Endodermal cell (in vitro differentiated cells): ENCODE data around the gene FABP7. TPM values are rescaled to one million over a fixed set of nuclear protein-coding genes. Genes with fewer than 3 reads are reported as not detected.

Experiments used
- DNase-seq: peaks from one replicate; pipeline ENCODE4 v3.0.0-alpha.2; 2017
- H3K27ac ChIP-seq: 2 replicates; pipeline ENCODE4 v1.5.1; 2013; ENCODE audit warnings: mild to moderate bottlenecking, low read depth, low read length, moderate library complexity
- H3K27me3 ChIP-seq: 2 replicates; pipeline ENCODE4 v1.6.1; 2013; ENCODE audit warnings: mild to moderate bottlenecking, low read length, moderate library complexity; ENCODE audit not compliant: insufficient read depth, control insufficient read depth, poor library complexity, severe bottlenecking
- H3K36me3 ChIP-seq: 2 replicates; pipeline ENCODE4 v1.7.0; 2013; ENCODE audit warnings: mild to moderate bottlenecking, low read length, moderate library complexity; ENCODE audit not compliant: control insufficient read depth, insufficient read depth
- H3K4me1 ChIP-seq: one replicate; pipeline ENCODE4 v1.7.0; 2013; ENCODE audit warnings: low read length; ENCODE audit not compliant: control insufficient read depth, insufficient read depth
- H3K4me3 ChIP-seq: 2 replicates; pipeline ENCODE4 v1.5.1; 2013; ENCODE audit warnings: mild to moderate bottlenecking, low read length, moderate library complexity
- H3K9ac ChIP-seq: 2 replicates; pipeline ENCODE4 v1.6.1; 2013; ENCODE audit warnings: mild to moderate bottlenecking, low read length, moderate library complexity; ENCODE audit not compliant: poor library complexity, severe bottlenecking; ENCODE audit errors: extremely low read depth
- H3K9me3 ChIP-seq: 2 replicates; pipeline ENCODE4 v1.6.1; 2013; ENCODE audit warnings: mild to moderate bottlenecking, low read length, moderate library complexity; ENCODE audit not compliant: control insufficient read depth
- H3K27ac Mint-ChIP-seq: 2 replicates; pipeline ENCODE4 v1.8.0; 2020; ENCODE audit warnings: mixed read lengths
- H3K27me3 Mint-ChIP-seq: 2 replicates; pipeline ENCODE4 v1.8.0; 2021; ENCODE audit warnings: mild to moderate bottlenecking, mixed read lengths; ENCODE audit not compliant: insufficient read depth
- H3K36me3 Mint-ChIP-seq: 2 replicates; pipeline ENCODE4 v1.8.0; 2020; ENCODE audit warnings: low read depth, mixed read lengths
- H3K4me1 Mint-ChIP-seq: 2 replicates; pipeline ENCODE4 v1.8.0; 2020; ENCODE audit warnings: mixed read lengths
- H3K4me3 Mint-ChIP-seq: 2 replicates; pipeline ENCODE4 v1.8.0; 2020; ENCODE audit warnings: mild to moderate bottlenecking, moderate library complexity, mixed read lengths
- H3K9me3 Mint-ChIP-seq: 2 replicates; pipeline ENCODE4 v1.8.0; 2020; ENCODE audit warnings: mild to moderate bottlenecking, mixed read lengths
- WGBS, 2 experiments: methylation state at CpG; one replicate each; pipeline versions ENCODE4 v1.1.5 to v1.1.7; 2013; ENCODE audit warnings: missing lambda C conversion rate in 2 of 2, mixed read lengths in 1 of 2; ENCODE audit not compliant: insufficient coverage in 1 of 2, insufficient read length in 1 of 2; 5-methylcytosine and 5-hydroxymethylcytosine counted together
- total RNA-seq, 2 donors: library from RNA; stranded (reverse); fragmentation: NEBNext Ultra II Directional in 1 of 2; extraction: Animal tissue kit (Norgen Biotek cat#: 25700) in 1 of 2; gene quantifications; 2 replicates in 1 of 2; 3 replicates in 1 of 2; pipeline ENCODE4 v1.2.1, GENCODE V29; 2021
- TF ChIP-seq, protein P1 (sequence below): fragments of 200-600 bp; sonication (generic); conservative IDR thresholded peaks from 2 replicates; pipeline ENCODE4 v1.5.0; 2021; ENCODE audit warnings: antibody characterized with exemption, mild to moderate bottlenecking

The FABP7 gene
- total RNA-seq, 2 donors from 2014 or later, result 2.7 to 3.4 TPM

DNA sequence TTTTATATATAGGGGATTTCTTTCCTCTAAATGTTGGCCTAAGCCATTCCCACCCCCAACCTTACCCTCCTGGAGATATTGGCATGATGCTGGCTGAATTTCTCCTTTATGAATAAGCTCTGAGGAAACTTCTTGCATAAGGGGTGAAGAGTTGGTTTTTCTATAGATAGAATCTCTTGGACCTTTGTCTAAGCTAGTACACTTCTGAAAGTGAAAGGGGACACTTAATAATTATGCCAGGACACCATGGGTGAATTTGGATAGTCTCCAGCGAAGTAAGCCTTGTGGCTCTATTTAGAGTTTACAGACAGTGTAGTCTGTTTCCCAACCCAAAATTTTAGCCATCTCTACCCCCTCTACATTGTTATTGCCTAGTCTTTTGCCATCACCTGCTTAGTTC lies 27.1 kb upstream of the FABP7 start:
- H3K9ac ChIP-seq, result no peak overlapping the region
- Mint-ChIP-seq H3K9me3 (peaks cover 54% of the 10 kb centered on the region), H3K27ac (no peak overlapping the region), H3K4me1 (peaks cover 9% of the 10 kb centered on the region), H3K4me3 (no peak overlapping the region), H3K36me3 (peaks cover 11% of the 10 kb centered on the region), H3K27me3 (peaks cover 69% of the 10 kb centered on the region)
- no peaks in the 10 kb centered on the region for H3K36me3 ChIP-seq
- 48% methylated on average over 1 of the region's 1 CpG; no CpG with 5 or more reads in 1 of the 2 experiments for WGBS, 2 experiments
- H3K4me1 ChIP-seq, result no peaks in the 10 kb centered on the region
- no peak for DNase-seq
- H3K9me3 ChIP-seq, result peaks cover 34% of the 10 kb centered on the region
- no peaks in the 10 kb centered on the region for H3K27me3 ChIP-seq
- TF ChIP-seq, protein P1, sequence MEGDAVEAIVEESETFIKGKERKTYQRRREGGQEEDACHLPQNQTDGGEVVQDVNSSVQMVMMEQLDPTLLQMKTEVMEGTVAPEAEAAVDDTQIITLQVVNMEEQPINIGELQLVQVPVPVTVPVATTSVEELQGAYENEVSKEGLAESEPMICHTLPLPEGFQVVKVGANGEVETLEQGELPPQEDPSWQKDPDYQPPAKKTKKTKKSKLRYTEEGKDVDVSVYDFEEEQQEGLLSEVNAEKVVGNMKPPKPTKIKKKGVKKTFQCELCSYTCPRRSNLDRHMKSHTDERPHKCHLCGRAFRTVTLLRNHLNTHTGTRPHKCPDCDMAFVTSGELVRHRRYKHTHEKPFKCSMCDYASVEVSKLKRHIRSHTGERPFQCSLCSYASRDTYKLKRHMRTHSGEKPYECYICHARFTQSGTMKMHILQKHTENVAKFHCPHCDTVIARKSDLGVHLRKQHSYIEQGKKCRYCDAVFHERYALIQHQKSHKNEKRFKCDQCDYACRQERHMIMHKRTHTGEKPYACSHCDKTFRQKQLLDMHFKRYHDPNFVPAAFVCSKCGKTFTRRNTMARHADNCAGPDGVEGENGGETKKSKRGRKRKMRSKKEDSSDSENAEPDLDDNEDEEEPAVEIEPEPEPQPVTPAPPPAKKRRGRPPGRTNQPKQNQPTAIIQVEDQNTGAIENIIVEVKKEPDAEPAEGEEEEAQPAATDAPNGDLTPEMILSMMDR, result no peak
- no peak overlapping the region for H3K4me3 ChIP-seq
- no peak overlapping the region for H3K27ac ChIP-seq

DNA sequence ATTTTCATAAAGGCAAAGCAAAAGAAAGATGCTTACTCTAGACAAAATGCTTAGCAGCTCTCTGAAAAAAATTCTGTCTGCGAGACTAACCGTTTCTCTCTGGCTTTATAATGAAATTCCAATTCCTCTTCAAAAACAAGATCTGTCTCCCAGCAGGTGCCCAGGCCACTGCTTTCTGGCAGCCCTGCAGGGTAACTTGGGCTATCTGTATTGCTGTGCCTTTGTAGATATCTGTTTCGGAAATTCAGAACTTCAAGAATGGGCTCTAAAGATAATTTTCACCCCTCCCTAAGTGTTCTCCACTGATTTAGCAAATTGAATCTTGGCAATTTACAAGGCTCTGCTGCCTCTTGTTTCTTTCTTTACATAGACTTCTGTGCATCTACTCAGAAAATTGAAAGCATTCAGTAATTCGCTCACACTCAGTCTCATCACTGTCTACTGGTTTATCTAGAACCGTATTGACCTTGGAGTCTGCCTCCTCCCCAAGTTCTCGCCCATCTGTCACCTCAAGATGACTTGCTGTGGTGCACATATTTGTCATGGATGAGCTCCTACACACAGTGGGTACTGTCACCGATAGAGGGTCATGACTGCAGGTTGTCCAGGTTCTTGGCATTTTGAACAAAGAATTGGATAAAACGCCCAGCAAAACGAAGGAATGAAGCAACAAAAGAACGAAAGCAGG lies 26.4 kb upstream of the FABP7 start:
- H3K4me3 ChIP-seq, result no peak overlapping the region
- TF ChIP-seq, protein P1, result no peak
- H3K9me3 ChIP-seq, result peaks cover 27% of the 10 kb centered on the region
- peaks cover 10% of the 10 kb centered on the region for H3K36me3 Mint-ChIP-seq
- H3K27me3 ChIP-seq, result no peaks in the 10 kb centered on the region
- peaks cover 69% of the 10 kb centered on the region for H3K27me3 Mint-ChIP-seq
- H3K9me3 Mint-ChIP-seq, result peaks cover 48% of the 10 kb centered on the region
- H3K27ac Mint-ChIP-seq, result no peak overlapping the region
- no peak overlapping the region for H3K27ac ChIP-seq
- H3K4me1 Mint-ChIP-seq, result peaks cover 9% of the 10 kb centered on the region
- no peak for DNase-seq
- H3K9ac ChIP-seq, result no peak overlapping the region
- H3K4me3 Mint-ChIP-seq, result no peak overlapping the region
- 82 to 92% methylated on average over 9 to 10 of the region's 10 CpGs for WGBS, 2 experiments
- H3K36me3 ChIP-seq, result no peaks in the 10 kb centered on the region
- H3K4me1 ChIP-seq, result no peaks in the 10 kb centered on the region

DNA sequence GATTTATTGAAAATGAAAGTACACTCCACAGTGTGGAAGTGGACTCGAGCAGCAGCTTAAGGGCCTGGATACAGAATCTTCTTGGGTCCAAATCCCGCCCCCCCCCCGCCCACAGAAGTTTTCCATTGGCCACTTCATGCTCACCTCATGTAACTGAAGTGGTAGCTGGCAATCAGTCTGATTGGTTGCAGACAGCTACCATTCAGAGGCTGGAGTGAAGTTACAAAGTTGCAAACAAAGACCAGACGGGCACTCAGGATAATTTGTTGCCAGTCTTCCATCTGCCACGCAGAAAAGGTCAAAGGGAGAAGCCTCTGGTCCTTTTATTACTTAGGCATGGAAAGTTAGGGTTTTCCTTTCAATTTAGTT lies 25.8 kb upstream of the FABP7 start:
- TF ChIP-seq, protein P1, result no peak
- H3K27ac ChIP-seq, result no peak overlapping the region
- no peak overlapping the region for H3K4me3 Mint-ChIP-seq

More for the DNA sequence above, 25.8 kb upstream of the FABP7 start:
- Mint-ChIP-seq H3K4me1 (peaks cover 9% of the 10 kb centered on the region), H3K9me3 (peaks cover 43% of the 10 kb centered on the region), H3K36me3 (peaks cover 9% of the 10 kb centered on the region), H3K27ac (no peak overlapping the region), H3K27me3 (peaks cover 68% of the 10 kb centered on the region)
- no peak for DNase-seq
- Histone ChIP-seq H3K9me3 (peaks cover 22% of the 10 kb centered on the region), H3K4me3 (no peak overlapping the region), H3K9ac (no peak overlapping the region), H3K36me3 (no peaks in the 10 kb centered on the region), H3K27me3 (no peaks in the 10 kb centered on the region), H3K4me1 (no peaks in the 10 kb centered on the region)
- 73 to 83% methylated on average over 3 to 4 of the region's 5 CpGs for WGBS, 2 experiments
